Right lobe of liver (tissue), 4 donors: ENCODE results near the gene CRTAC1.

ENCODE experiments used
- CTCF ChIP-seq, 4 donors: fragments of 200-600 bp in 3 of 4; fragments of 450-650 bp in 1 of 4; IDR thresholded peaks; one replicate each; pipeline versions ENCODE4 v1.5.1 to v1.8.0; 2016 to 2022; ENCODE audit warnings: antibody characterized with exemption in 4 of 4, mild to moderate bottlenecking in 2 of 4
- POLR2A ChIP-seq: fragments of 450-650 bp; IDR thresholded peaks from one replicate; pipeline ENCODE4 v1.6.1; 2017; ENCODE audit warnings: antibody characterized with exemption, mild to moderate bottlenecking
- donor health status: DM: no; HTN: no; CAD: no.
- donor health status: DM: no; HTN: no; CAD: no.
- donor health status: DM: no; HTN: yes; CAD: no.

- TF ChIP-seq CTCF (IDR thresholded peaks at IDR 0.05) (no peak), POLR2A (no peak)
Measured at GRCh38 chr10:97939446-97939990, 90.9 kb downstream of the CRTAC1 start.
